Measurements from ENCODE around the gene BSPH1.
"Not testable (repeated sequence)": the region's sequence is repeated elsewhere in the genome, so short reads cannot be mapped to it uniquely, and the experiment has no call there.

Gene BSPH1

DNA sequence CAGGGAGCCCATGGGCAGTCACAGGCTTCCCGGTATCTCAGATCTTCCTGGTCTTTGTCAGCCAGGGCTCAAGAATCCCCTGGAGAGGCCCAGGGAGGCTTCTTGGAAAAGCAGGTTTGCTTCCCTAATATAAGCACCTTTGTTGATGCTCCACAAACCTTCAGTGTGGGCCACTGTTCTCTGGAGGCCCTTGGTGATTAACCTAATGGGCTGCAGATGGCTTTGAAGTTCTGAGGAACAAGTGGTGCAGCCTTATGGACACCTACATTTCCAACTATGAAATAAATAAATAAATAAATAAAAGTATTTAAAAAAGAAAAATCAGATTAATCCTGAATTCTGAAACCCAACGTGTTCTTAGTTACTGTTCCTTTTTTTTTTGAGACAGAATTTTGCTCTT, at the start of gene BSPH1:
TSS of gene BSPH1 (minus strand) at position 101 of the 400 bp plus-strand sequence. CDS start at position 12, 89 bp downstream.
- no peak for DNase-seq

DNA sequence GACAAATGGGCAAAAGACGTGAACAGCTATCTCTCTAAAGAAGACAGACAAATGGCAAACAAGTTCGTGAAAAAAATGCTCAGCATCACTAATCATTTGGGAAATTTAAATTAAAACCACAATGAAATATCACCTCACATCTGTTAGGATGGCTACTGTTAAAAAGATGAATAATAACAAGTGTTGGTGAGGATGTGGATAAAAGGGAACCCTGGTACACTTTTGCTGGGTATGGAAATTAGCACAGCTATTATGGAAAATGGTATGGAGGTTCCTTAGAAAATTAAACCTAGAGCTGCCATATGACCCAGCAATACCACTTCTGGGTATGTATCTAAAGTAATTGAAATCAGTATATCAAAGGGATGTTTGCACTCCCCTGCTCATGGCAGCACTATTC, 44.8 kb upstream of the BSPH1 start:
- no peak for DNase-seq

DNA sequence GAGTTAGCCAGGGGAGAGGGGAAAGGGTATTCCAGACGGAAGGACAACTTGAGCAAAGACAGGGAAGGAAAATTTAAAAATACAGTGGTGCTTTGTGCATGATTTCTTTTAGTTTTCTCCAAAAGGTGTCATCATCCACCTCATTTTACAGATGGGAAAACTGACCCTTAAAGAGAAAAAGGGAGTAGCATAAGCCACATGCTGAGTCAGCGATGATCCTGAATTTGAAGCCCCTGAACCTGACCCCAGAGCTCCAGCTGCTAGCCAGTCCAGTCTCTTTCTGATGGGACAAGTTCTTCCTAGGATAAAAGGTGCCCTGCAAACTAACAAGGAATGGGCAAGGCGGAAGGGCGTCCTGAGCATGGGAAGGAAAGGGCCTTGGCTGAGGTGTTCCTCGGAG, 41.6 kb upstream of the BSPH1 start:
- DNase-seq = no peak

DNA sequence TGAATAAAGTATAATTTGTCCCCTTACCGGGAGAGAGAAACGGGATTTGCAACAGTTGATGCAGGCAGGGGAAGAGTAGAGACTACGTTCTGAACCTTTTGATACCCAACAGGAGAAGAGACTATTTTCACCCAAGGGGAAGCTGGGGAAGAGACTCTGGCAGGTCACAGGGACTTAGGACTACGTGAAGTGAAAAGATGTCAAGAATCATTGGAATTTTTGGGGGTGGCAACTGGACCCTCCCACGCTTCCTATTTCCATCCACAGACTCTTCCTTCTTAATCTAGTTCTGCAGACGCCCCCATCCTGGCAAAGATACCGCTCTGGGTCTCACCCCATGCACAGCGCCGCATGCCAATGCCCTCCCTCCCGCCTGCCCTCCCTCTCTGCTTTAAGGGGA, 38.1 kb upstream of the BSPH1 start:
- DNase-seq = no peak

GRCh38 chr19:48029431-48029830, 37.5 kb upstream of the BSPH1 start:
- no peak for DNase-seq

DNA sequence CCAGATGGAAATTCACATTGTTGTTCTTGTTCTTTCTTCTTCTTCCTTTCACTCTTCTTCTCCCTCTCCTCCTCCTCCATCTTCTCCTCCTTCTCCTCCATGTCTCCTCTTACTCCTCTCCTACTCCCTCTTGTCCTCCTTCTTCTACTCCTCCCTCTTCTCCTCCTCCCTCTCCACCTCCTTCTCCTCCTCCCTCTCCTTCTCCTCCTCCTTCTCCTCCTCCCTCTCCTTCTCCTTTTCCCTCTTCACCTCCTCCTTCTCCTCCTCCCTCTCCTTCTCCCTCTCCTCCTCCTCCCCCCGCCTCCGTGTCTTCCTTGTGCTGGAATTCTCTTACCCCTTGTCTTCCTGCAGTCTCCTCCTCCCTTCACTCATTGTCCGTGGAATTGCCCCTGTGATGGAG, 33.5 kb upstream of the BSPH1 start:
- no peak for DNase-seq

DNA sequence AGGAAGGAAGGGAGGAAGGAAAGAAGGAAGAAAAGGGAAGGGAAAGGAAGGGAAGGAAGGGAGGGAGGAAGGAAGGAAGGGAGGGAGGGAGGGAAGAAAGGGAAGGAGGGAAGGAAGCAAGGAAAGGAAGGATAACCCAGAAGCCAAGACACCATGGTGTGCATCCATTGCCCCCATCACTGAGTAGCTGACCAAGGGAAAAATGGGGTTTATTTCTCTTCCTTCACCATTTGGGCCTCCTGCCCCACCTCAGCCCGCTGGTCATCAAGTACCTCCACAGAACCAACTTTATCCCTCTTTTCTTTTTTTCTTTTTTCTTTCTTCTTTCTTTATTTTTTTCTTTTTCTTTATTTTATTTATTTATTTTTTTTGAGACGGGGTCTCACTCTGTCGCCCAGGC, 31.5 kb upstream of the BSPH1 start:
- DNase-seq = no peak

- no peak for DNase-seq
Measured at GRCh38 chr19:48023011-48023410, 31.0 kb upstream of the BSPH1 start.

DNA sequence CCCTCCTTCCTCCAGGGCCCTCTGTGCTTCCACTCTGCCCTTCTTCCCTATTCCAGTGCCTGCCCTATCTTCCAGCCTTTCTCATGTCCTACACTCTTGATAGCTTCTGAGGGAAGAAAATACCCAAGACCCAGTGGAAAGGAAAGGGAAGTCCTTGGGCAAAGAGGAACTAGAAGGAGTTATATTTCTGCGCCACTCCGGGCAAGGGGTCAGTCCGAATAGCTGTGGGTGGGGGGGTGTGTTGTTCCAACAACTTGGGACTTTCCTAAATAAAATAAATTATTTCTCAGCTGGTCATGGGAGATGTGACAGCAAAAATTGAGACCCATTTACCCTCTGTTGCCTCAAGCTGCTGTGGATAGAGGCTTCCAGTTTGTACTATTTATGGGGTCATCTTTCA, 28.7 kb upstream of the BSPH1 start:
- no peak for DNase-seq

DNA sequence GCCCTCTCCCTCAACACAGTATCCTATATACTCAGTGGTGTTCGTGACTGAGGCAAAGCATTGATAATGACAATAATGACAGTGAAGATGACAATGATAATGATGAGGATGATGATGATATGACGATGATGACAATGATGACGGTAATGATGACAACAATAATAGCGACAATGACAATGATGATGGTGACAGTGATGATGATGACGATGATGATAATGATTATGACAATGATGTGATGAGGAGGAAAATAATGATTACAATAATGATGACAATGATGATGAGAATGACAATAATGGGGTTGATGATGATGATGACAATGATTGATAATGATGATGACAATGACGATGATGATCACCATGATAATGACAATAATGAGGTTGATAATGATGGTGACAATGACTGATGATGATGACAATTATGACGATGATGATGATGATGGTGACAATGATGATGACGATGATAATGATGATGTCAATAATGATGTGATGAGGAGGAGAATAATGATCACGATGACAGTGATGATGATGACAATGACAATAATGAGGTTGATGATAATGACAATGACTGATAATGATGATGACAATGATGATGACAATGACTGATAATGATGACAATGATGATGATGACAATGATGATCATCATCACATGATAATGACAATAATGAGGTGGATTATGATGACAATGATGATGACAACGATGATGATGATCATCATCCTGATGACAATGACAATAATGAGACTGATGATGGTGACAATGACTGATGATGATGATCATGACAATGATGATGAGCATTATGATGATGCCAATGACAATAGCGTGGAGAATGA, 19.2 kb upstream of the BSPH1 start:
- no peak for DNase-seq

- no peak for DNase-seq
Measured at GRCh38 chr19:48006762-48007161, 14.8 kb upstream of the BSPH1 start.

DNA sequence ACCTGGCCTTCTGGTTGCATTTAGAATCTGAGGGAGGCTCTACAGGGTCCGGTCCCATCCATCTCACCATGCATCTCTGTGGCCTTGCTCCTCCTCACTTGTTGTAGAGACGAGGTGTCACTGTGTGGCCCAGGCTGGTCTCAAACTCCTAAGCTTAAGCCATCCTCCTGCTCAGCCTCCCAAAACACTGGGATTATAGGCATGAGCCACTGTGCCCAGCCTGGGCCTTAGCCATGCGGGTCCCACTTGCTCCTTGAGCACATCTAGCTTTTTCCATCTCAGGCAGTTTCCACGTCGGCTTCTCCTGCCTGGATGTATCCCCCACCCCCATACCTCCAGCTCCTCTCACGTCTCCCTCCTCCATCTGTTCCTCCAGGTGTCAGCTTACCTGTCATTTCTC, 12.3 kb upstream of the BSPH1 start:
- DNase-seq = no peak

- no peak for DNase-seq
Measured at GRCh38 chr19:48000846-48001245, 8.9 kb upstream of the BSPH1 start.

GRCh38 chr19:47998800-47999199, 6.8 kb upstream of the BSPH1 start:
- no peak for DNase-seq

GRCh38 chr19:47996230-47996727, 4.3 kb upstream of the BSPH1 start:
- no peak for DNase-seq

DNA sequence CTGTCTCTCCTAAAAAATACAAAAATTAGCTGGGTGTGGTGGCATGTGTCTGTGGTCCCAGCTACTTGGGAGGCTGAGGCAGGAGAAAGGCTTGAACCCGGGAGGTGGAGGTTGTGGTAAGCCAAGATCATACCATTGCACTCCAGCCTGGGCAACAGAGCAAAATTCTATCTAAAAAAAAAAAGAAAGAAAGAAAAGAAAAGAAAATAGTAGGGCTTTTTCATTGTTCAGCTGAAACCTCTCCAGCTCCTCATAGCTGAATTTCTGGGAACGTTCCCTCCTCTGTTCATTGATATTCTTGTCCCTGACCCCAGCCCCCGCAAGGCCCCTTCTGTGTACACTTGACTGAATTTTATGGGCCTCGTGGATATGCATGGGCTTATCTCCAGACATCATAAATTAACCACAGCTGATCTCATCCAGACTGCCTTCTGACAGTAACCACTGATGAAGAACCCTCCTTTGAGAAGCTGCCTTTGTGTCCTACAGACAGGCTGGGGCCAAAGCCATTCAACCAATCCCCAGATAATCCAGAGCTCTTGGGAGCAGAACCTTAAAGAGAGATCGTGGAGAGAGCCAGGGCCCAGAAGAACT, 2.3 kb upstream of the BSPH1 start, which contains the start of gene ELSPBP1:
TSS of gene ELSPBP1 (plus strand) at position 424 of the 594 bp plus-strand sequence. CDS start 14,036 bp downstream, outside the sequence.
- no peak for DNase-seq

- DNase-seq = no peak
Measured at GRCh38 chr19:47991191-47991808, 670 bp downstream of the BSPH1 start.

DNA sequence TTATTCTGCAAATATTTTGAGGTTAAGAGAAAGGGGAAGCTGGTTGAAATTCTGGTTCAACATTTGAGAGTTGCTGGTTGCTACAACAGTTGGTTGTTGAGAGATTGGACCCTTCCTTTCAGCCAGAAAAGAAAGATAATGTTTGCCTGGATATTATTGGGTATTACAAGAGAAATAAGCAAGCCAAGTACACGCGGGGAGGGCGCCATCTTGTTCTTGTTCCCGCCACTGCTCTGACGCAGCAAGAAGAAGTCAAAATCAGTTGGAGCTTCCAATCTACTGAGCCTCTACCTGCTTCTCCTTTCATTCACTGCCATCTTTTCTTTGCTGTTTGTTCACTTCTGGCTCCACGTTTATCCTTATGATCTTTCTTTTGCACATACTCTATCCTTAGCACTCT, 18.4 kb downstream of the BSPH1 start:
- no peak for DNase-seq

GRCh38 chr19:47955936-47956335, 36.0 kb downstream of the BSPH1 start:
- DNase-seq = not testable (repeated sequence)

DNA sequence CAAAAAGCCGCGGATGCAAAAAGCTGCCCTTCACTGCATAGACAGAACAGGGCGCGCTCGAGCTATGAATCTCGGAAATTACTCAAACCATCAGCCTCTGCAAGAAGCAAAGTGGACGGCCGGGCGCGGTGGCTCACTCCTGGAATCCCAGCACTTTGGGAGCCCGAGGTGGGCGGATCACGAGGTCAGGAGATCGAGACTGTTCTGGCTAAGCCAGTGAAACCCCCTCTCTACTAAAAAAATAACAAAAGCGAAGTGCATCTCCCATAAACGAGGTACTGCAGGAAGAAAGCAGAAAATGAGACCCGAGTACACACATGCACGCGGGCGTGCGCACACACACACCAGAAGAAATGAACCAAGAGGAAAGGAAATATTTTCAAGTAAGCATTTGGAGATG, 39.8 kb downstream of the BSPH1 start:
- not testable (repeated sequence) for DNase-seq

GRCh38 chr19:47949852-47950521, 42.0 kb downstream of the BSPH1 start:
- DNase-seq = not testable (repeated sequence)

GRCh38 chr19:47928581-47928980, 63.4 kb downstream of the BSPH1 start:
- DNase-seq = not testable (repeated sequence)

DNA sequence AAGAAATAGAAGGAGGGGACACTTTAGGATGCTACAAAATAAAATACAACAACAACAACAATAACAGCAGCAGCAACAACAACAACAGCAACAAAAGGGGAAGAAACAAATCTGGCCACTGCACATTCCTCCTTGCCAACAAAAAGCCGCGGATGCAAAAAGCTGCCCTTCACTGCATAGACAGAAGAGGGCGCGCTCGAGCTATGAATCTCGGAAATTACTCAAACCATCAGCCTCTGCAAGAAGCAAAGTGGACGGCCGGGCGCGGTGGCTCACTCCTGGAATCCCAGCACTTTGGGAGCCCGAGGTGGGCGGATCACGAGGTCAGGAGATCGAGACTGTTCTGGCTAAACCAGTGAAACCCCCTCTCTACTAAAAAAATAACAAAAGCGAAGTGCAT, 71.9 kb downstream of the BSPH1 start:
- DNase-seq = not testable (repeated sequence)

All from AML-193 (cell line).